CD4-positive, alpha-beta T cell treated with Interleukin-4 for 4 hours (primary cell): Measurements from ENCODE around the gene PDLIM3.
"Not testable (repeated sequence)": the region's sequence is repeated elsewhere in the genome, so short reads cannot be mapped to it uniquely, and the experiment has no call there.

ENCODE experiments used
- DNase-seq: peaks from one replicate; pipeline ENCODE4 v3.0.0-alpha.2; 2020

Gene PDLIM3, protein sequence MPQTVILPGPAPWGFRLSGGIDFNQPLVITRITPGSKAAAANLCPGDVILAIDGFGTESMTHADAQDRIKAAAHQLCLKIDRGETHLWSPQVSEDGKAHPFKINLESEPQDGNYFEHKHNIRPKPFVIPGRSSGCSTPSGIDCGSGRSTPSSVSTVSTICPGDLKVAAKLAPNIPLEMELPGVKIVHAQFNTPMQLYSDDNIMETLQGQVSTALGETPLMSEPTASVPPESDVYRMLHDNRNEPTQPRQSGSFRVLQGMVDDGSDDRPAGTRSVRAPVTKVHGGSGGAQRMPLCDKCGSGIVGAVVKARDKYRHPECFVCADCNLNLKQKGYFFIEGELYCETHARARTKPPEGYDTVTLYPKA

GRCh38 chr4:185534866-185535611 lies at the start of gene PDLIM3:
Gene PDLIM3, minus strand, starts transcription at chr4:185535507. Its CDS starts 73 bp downstream, at chr4:185535434.
- DNase-seq: no peak

DNA sequence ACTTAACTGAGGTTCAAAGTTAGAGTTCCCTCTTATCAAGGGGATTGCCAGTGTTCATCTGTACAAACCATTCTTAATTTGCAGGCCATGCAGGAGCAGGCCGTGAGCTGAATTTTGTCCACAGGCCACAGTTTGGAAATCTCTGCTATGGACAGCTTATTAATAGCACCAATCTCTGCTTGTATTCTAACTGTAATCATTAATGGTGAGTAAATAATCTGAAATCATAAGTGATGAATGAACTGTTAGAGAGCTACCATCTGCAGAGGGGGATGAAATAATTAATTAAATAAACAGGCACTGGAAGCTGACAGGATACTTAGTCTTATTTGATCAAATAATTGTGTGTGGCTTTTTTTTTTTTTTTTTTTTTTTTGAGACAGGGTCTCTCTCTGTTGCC lies 48.5 kb upstream of the PDLIM3 start:
- no peak for DNase-seq

- no peak for DNase-seq
Observed at GRCh38 chr4:185582651-185583400, 47.5 kb upstream of the PDLIM3 start.

- no peak for DNase-seq
Observed at GRCh38 chr4:185580699-185581098, 45.4 kb upstream of the PDLIM3 start.

DNA sequence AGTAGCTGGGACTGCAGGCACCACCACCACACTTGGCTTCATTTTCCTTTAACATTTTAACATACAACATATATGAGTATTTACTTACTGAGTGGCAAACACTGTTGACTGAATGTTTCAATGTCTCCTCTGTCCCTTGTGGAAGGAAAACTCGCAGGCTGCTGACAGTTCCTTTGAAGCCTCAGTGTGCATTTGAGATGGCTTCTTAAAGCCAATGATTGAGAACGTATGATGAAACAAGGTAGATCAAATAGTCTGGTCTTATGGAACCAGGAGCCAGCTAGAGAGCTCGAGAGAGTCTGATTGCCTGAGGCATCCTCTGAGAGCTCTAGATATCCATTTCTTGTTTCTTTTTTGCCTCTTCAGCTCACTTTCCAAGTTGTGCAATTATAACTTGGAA lies 43.0 kb upstream of the PDLIM3 start:
- no peak for DNase-seq

- no peak for DNase-seq
Observed at GRCh38 chr4:185576962-185577950, 41.9 kb upstream of the PDLIM3 start.

DNA sequence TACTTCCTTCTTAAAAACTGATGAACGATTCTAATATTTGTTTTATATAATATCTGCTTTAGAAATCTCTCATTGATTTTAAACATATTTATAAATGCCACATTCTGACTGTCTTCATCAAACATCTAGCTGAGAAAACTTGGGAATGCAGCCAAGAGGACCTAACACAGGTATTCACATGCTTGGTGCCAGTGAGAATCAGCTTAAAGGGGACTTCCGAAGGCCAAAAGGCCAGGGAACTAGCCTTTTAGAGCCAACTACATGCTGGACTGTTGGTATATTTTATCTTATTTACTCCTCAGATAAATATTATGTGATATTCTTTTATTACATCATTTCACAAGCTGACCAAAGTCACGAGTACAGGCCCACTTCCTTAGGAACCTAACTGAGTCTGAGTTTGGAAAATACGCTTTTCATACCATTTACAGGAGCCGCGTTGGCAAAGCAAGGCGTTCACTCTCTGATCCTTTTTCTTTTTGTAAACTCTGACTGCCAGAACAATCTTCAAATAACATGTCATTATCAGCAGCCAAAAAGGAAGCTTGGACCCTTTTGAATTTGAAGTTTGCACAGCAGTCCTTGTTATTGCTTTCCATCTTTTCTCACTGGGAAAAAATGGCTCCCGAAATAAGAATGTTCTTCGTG lies 41.1 kb upstream of the PDLIM3 start:
- DNase-seq: no peak

DNA sequence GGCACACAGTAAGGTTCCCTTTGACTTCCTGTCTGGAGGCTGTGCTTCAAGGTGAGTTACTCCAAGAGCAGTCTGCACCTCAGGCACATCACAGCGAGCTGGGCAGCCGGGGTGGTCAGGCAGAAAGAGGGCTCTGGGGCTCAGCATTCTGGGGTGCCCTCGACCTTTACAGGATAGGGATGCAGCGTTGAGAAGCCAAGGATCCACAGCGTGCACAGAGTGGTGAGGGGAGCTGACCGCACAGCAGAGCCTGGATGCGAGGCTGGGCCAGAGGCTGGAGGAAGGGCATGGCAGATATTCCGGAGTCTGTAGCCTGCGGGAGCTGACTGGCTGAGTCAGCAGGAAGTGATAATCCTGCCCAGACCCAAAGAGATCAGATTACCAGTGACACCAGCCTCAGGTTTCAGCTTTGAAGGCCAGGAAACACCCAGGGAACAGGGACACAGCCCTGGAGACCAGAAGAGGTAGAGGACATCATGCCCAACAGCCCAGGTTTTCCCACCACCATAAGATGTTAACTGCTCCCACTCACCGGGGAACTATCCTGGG lies 38.4 kb upstream of the PDLIM3 start:
- no peak for DNase-seq

- DNase-seq: no peak
Observed at GRCh38 chr4:185570727-185571126, 35.4 kb upstream of the PDLIM3 start.

GRCh38 chr4:185567381-185568376 lies 32.4 kb upstream of the PDLIM3 start:
- DNase-seq: no peak

GRCh38 chr4:185566972-185567371 lies 31.7 kb upstream of the PDLIM3 start:
- no peak for DNase-seq

- DNase-seq: no peak
Observed at GRCh38 chr4:185566425-185566824, 31.1 kb upstream of the PDLIM3 start.

- no peak for DNase-seq
Observed at GRCh38 chr4:185565696-185566095, 30.4 kb upstream of the PDLIM3 start.

DNA sequence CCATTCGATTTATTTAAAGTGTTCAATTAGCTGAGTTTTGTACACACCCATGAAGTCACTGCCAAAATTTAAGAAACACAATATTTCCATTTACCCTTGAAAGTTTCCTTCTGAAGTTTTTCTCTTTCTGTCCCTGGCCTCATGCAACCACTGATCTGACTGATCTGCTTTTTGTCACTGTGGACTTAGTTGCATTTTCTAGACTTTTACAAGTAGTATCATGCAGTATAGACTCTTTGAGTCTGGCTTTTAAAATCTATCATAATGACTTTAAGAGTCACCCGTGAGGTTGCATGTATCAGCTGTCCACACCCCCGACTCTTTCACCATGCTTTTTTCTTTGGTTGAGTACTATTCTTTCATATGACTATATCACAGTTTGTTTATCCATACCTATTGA lies 29.0 kb upstream of the PDLIM3 start:
- no peak for DNase-seq

DNA sequence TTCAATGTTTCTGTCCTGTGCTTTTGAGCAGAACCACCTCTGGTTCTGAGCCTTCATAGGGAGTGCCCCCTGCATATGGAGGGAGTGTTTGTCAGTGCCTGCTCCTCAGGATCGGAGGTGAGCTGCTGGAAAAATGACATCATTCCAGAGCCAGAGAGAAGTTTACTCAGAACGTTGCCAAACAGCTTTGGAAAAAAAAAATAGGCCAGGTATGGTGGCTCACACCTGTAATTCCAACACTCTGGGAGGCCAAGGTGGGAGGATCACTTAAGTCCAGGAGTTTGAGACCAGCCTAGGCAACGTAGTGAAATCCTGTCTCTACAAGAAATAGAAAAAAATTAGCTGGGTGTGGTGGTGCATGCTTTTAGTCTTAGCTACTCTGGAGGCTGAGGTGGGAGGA lies 27.2 kb upstream of the PDLIM3 start:
- DNase-seq: no peak

DNA sequence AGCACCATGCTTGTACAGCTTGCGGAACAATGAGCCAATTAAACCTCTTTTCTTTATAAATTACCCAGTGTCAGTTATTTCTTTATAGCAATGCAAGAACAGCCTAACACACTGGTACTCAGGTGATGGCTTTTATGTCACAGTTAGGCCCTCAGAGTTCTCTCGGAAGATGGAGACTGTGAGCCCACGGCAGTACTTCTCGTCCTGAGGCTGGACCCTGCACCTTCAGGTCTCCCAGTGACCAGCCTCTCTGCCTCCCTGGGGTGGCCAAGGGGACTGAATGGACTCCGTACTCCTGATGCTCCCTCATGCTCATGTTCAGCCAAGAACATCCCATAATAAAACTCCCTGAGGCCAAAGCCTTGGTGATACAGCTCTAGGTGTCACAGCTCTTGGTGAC lies 25.0 kb upstream of the PDLIM3 start:
- no peak for DNase-seq

DNA sequence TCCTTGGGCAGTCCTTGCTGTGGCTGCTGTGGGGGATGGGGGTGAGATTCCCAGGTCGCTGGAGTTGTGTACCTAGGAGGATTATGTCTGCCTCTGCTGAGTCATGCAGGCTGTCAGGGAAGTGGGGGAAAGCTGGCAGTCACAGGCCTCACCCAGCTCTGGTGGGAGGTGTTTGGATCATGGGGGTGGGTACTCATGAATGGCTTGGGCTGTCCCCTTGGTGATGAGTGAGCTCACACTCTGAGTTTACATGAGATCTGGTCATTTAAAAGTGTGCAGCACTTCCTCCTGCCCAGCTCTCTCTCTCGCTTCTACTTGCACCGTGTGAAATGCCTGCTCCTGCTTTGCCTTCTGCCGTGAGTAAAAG lies 24.6 kb upstream of the PDLIM3 start:
- no peak for DNase-seq

GRCh38 chr4:185559251-185559914 lies 24.1 kb upstream of the PDLIM3 start:
- not testable (repeated sequence) for DNase-seq

DNA sequence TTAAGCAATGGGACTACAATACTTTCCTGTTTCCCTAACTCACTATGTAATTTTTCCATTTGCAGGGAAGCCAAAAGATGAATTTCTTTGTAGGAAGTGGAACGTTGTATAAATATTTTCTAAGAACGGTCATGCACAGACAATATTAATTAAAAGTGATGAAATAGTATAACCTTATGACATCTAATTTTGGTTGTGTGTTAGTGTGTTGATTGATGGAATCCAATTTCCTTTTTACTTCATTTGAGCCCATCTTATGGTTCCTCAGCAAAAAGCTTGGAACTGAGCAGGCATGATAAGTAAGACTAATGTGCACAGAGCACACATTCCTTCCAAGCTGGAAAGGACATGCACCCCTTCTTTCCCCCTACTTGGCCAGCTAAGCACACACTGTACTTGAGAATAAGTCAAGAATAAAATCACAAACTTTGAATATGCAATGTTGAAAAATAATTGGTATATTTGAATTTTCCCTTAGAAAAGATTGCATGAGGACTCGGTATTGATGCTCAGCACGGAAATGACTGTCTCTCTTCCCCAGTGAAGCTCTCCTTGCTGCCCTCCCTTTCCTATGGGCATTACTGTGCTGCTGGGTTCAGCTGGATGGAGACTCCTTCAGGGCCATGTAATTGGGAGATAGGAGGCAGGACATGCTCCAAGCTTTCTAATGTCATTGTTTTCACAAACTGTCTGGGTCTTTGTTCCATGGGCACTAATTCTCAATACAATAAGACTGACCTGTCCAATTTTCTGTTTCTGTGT lies 19.2 kb upstream of the PDLIM3 start:
- DNase-seq: no peak
